GM10248 (cell line): ENCODE data around the gene PHRF1.

ENCODE experiments used
- CTCF ChIA-PET: fragments of 300-600 bp; sonication (Branson Sonifier 250); formaldehyde crosslinking; extraction: SDS; loops from one replicate; lab custom pipeline; 2021; ENCODE audit warnings: antibody characterized with exemption; lab: Yijun Ruan, JAX
- POLR2A ChIA-PET: fragments of 350-650 bp; sonication (Branson Sonifier 250); formaldehyde crosslinking; extraction: SDS; loops from one replicate; lab custom pipeline; 2020; ENCODE audit warnings: antibody characterized with exemption; lab: Yijun Ruan, JAX
- DNase-seq: peaks from one replicate; pipeline ENCODE4 v3.0.0; 2012; ENCODE audit errors: extremely low spot score
- CTCF ChIP-seq: IDR thresholded peaks from 2 replicates; pipeline ENCODE4 v1.5.1; 2012; ENCODE audit warnings: mild to moderate bottlenecking, low read depth; ENCODE audit errors: extremely low read depth, missing control alignments, control extremely low read depth

The PHRF1 gene

GRCh38 chr11:575996-576768 is at the start of gene PHRF1:
TSS of gene PHRF1 (plus strand) at chr11:576470. CDS start at chr11:581513, 5,043 bp downstream.
- peak; percentile 100 for DNase-seq
- TF ChIP-seq CTCF, result no peak
- CTCF ChIA-PET, result interaction anchor here (0.7 to 1.8 kb wide), 7 partner anchors 9 to 128 kb away, joined by 3 to 9 read pairs (median 3); no protein-coding TSS in a partner anchor
- POLR2A ChIA-PET, result interaction anchor here (0.8 to 1.6 kb wide), 5 partner anchors 9 to 169 kb away, joined by 3 to 8 read pairs (median 4); no protein-coding TSS in a partner anchor

DNA sequence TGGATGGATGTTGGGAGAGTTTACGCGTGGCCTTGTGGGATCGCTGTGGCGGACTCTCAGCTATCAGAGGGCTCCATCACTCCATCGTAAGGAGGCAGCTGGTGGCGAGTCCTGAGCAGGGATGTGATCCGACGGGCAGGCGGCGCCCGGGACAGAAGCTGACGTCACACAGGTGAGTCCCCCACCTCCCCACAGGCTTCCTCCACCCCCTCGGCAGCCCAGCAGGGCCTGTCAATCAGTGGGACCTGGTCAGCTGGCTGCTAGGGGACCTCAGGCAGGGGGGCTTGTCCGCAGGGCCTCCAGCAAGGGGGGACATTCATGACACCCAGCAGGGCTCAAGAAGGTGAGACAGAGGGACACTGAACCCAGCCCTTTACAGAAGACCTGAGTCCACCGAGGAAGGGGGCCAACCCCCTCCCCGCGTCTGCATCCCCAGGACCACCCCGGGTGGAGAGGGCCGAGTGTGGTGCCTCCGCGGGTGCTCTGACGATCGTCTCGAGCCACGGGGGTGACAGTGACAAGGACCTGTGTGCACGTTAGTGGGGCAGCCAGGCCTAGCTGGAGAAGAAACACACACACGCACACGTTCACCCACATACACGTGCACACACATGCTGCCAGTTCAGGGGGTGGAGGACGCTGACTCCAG is 48.0 kb upstream of the PHRF1 start:
- POLR2A ChIA-PET, result no interaction called here

GRCh38 chr11:528815-529727 is 47.2 kb upstream of the PHRF1 start:
- ChIA-PET POLR2A (no interaction called here), CTCF (interaction anchor here (1.4 to 1.9 kb wide), 2 partner anchors 10 kb away, joined by 5 to 11 read pairs; no protein-coding TSS in a partner anchor)
- no peak for DNase-seq
- TF ChIP-seq CTCF, result no peak

More for the DNA sequence above, 48.0 kb upstream of the PHRF1 start:
- no peak for TF ChIP-seq CTCF
- CTCF ChIA-PET, result interaction anchor here (1.9 to 2.0 kb wide), 2 partner anchors 9 to 10 kb away, joined by 4 to 11 read pairs; no protein-coding TSS in a partner anchor
- no peak for DNase-seq

GRCh38 chr11:529728-530411 is 46.4 kb upstream of the PHRF1 start:
- CTCF ChIA-PET, result interaction anchor here (1.4 to 6.8 kb wide), 2 partner anchors 11 kb away, joined by 5 to 77 read pairs; no protein-coding TSS in a partner anchor
- no peak for TF ChIP-seq CTCF
- POLR2A ChIA-PET, result no interaction called here

GRCh38 chr11:530960-531831 is 45.1 kb upstream of the PHRF1 start:
- no peak for TF ChIP-seq CTCF
- POLR2A ChIA-PET, result interaction anchor here (0.6 kb wide), 1 partner anchor 60 kb away, joined by 3 read pairs; no protein-coding TSS in a partner anchor
- DNase-seq, result no peak
- CTCF ChIA-PET, result interaction anchor here (6.8 kb wide), 1 partner anchor 12 kb away, joined by 77 read pairs; no protein-coding TSS in a partner anchor

More at GRCh38 chr11:529728-530411, 46.4 kb upstream of the PHRF1 start:
- DNase-seq, result no peak
